Measurements from ENCODE around the gene ZNF407. TPM values are rescaled to one million over a fixed set of nuclear protein-coding genes. Genes with fewer than 3 reads are reported as not detected.
A peak's percentile ranks its signal among the peaks of the same experiment; 100 is the strongest.

The ZNF407 gene
- total and polyA plus RNA-seq, 2 experiments from 2014 or later = 2.1 to 10.4 TPM

DNA sequence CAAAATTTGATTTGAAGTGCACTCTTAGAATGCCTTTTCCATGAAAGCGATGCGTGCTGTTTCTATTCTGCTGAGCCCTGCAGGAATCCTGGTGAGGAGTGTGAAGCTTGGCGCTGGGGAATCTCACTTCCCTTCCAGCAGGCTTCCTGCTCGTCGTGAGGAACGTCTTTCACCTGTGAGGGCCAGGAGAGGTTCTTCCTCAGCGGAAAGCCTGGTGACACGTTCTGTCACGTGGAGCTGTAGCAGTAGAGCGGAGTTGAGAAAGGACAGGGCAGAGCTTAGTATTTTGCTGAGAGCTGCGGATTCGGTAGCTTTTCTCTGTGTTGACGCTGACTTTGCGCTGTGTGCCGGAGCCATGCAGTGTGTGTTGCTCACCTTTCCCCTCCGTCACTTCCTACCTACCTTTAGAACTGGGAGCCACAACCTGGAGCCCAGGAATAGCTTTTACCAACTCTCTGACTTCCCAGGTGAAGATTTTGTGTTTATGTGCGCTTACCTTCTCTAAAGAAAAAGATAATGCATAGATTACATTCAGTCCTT, 316.5 kb downstream of the ZNF407 start:
- Mint-ChIP-seq H3K4me1 (peaks cover 13% of the 10 kb centered on the region), H3K27me3 (ENCODE audit: insufficient read depth, low read depth, poor library complexity) (peaks cover 4% of the 10 kb centered on the region), H3K9me3 (no peaks in the 10 kb centered on the region), H3K27ac (peak overlapping the region; percentile 42; the same call in 1 of the 2 replicates), H3K4me3 (no peak overlapping the region), H3K36me3 (ENCODE audit: low read depth) (no peaks in the 10 kb centered on the region)
- peak overlapping the region; percentile 84; the same call in 1 of the 2 replicates for H2AFZ ChIP-seq
- no peak overlapping the region for H3K4me2 ChIP-seq
- ATAC-seq = peak; percentile 56
- H3K36me3 ChIP-seq (ENCODE audit: insufficient read depth) = no peaks in the 10 kb centered on the region
- no peaks in the 10 kb centered on the region for H4K20me1 ChIP-seq (replicated peaks; ENCODE audit: insufficient read depth)
- no peaks in the 10 kb centered on the region for H3K27me3 ChIP-seq (ENCODE audit: insufficient read depth)
- no peaks in the 10 kb centered on the region for H3K9me2 ChIP-seq (ENCODE audit: insufficient read depth)
- peaks cover 8% of the 10 kb centered on the region for H3K4me1 ChIP-seq (ENCODE audit: insufficient read depth)
- H3F3A ChIP-seq (replicated peaks; ENCODE audit: low read depth) = no peaks in the 10 kb centered on the region
- TF ChIP-seq, protein P1, sequence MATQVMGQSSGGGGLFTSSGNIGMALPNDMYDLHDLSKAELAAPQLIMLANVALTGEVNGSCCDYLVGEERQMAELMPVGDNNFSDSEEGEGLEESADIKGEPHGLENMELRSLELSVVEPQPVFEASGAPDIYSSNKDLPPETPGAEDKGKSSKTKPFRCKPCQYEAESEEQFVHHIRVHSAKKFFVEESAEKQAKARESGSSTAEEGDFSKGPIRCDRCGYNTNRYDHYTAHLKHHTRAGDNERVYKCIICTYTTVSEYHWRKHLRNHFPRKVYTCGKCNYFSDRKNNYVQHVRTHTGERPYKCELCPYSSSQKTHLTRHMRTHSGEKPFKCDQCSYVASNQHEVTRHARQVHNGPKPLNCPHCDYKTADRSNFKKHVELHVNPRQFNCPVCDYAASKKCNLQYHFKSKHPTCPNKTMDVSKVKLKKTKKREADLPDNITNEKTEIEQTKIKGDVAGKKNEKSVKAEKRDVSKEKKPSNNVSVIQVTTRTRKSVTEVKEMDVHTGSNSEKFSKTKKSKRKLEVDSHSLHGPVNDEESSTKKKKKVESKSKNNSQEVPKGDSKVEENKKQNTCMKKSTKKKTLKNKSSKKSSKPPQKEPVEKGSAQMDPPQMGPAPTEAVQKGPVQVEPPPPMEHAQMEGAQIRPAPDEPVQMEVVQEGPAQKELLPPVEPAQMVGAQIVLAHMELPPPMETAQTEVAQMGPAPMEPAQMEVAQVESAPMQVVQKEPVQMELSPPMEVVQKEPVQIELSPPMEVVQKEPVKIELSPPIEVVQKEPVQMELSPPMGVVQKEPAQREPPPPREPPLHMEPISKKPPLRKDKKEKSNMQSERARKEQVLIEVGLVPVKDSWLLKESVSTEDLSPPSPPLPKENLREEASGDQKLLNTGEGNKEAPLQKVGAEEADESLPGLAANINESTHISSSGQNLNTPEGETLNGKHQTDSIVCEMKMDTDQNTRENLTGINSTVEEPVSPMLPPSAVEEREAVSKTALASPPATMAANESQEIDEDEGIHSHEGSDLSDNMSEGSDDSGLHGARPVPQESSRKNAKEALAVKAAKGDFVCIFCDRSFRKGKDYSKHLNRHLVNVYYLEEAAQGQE (IDR thresholded peaks at IDR 0.05; ENCODE audit: unreplicated experiment) = no peak
- TF ChIP-seq ZNF114 (CRISPR knock-in tag; IDR thresholded peaks at IDR 0.05) = no peak
- TF ChIP-seq EZH2 (IDR thresholded peaks at IDR 0.05; ENCODE audit: low read depth, unreplicated experiment) = no peak
- TF ChIP-seq, protein P2, sequence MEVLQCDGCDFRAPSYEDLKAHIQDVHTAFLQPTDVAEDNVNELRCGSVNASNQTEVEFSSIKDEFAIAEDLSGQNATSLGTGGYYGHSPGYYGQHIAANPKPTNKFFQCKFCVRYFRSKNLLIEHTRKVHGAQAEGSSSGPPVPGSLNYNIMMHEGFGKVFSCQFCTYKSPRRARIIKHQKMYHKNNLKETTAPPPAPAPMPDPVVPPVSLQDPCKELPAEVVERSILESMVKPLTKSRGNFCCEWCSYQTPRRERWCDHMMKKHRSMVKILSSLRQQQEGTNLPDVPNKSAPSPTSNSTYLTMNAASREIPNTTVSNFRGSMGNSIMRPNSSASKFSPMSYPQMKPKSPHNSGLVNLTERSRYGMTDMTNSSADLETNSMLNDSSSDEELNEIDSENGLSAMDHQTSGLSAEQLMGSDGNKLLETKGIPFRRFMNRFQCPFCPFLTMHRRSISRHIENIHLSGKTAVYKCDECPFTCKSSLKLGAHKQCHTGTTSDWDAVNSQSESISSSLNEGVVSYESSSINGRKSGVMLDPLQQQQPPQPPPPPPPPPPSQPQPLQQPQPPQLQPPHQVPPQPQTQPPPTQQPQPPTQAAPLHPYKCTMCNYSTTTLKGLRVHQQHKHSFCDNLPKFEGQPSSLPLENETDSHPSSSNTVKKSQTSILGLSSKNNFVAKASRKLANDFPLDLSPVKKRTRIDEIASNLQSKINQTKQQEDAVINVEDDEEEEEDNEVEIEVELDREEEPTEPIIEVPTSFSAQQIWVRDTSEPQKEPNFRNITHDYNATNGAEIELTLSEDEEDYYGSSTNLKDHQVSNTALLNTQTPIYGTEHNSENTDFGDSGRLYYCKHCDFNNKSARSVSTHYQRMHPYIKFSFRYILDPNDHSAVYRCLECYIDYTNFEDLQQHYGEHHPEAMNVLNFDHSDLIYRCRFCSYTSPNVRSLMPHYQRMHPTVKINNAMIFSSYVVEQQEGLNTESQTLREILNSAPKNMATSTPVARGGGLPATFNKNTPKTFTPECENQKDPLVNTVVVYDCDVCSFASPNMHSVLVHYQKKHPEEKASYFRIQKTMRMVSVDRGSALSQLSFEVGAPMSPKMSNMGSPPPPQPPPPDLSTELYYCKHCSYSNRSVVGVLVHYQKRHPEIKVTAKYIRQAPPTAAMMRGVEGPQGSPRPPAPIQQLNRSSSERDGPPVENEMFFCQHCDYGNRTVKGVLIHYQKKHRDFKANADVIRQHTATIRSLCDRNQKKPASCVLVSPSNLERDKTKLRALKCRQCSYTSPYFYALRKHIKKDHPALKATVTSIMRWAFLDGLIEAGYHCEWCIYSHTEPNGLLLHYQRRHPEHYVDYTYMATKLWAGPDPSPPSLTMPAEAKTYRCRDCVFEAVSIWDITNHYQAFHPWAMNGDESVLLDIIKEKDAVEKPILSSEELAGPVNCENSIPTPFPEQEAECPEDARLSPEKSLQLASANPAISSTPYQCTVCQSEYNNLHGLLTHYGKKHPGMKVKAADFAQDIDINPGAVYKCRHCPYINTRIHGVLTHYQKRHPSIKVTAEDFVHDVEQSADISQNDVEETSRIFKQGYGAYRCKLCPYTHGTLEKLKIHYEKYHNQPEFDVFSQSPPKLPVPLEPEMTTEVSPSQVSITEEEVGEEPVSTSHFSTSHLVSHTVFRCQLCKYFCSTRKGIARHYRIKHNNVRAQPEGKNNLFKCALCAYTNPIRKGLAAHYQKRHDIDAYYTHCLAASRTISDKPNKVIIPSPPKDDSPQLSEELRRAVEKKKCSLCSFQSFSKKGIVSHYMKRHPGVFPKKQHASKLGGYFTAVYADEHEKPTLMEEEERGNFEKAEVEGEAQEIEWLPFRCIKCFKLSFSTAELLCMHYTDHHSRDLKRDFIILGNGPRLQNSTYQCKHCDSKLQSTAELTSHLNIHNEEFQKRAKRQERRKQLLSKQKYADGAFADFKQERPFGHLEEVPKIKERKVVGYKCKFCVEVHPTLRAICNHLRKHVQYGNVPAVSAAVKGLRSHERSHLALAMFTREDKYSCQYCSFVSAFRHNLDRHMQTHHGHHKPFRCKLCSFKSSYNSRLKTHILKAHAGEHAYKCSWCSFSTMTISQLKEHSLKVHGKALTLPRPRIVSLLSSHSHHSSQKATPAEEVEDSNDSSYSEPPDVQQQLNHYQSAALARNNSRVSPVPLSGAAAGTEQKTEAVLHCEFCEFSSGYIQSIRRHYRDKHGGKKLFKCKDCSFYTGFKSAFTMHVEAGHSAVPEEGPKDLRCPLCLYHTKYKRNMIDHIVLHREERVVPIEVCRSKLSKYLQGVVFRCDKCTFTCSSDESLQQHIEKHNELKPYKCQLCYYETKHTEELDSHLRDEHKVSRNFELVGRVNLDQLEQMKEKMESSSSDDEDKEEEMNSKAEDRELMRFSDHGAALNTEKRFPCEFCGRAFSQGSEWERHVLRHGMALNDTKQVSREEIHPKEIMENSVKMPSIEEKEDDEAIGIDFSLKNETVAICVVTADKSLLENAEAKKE (CRISPR knock-in tag; IDR thresholded peaks at IDR 0.05) = no peak
- no peak for TF ChIP-seq ZNF331 (CRISPR knock-in tag; IDR thresholded peaks at IDR 0.05; ENCODE audit: low read depth)
- no peak for TF ChIP-seq CTCF (conservative IDR thresholded peaks at IDR 0.05; ENCODE audit: low read depth in 2 of 2)
- TF ChIP-seq JUNB (IDR thresholded peaks at IDR 0.05; ENCODE audit: unreplicated experiment) = no peak
- no peak for TF ChIP-seq POLR2AphosphoS5 (IDR thresholded peaks at IDR 0.05; ENCODE audit: low read depth)
- TF ChIP-seq EZH2phosphoT487 (IDR thresholded peaks at IDR 0.05; ENCODE audit: unreplicated experiment) = no peak
- no peak for TF ChIP-seq NANOG (IDR thresholded peaks at IDR 0.05; ENCODE audit: borderline replicate concordance)
- no peak for TF ChIP-seq STAT1 (IDR thresholded peaks at IDR 0.05; ENCODE audit: unreplicated experiment)
- no peak for TF ChIP-seq CREB1 (CRISPR knock-in tag; IDR thresholded peaks at IDR 0.05; ENCODE audit: low read depth)
- no peak overlapping the region for H3K4me3 ChIP-seq
- H3K27ac ChIP-seq (ENCODE audit: low read depth) = 0 out of 2 replicates have a peak overlapping the region, but pooled peaks have one; percentile 46
- DNase-seq (ENCODE audit: low spot score) = no peak
- H3K79me2 ChIP-seq (replicated peaks; ENCODE audit: insufficient read depth) = no peaks in the 10 kb centered on the region
